ENCODE data around the gene LRMDA.
"Not testable (repeated sequence)": the region's sequence is repeated elsewhere in the genome, so short reads cannot be mapped to it uniquely, and the experiment has no call there.

Gene LRMDA

DNA sequence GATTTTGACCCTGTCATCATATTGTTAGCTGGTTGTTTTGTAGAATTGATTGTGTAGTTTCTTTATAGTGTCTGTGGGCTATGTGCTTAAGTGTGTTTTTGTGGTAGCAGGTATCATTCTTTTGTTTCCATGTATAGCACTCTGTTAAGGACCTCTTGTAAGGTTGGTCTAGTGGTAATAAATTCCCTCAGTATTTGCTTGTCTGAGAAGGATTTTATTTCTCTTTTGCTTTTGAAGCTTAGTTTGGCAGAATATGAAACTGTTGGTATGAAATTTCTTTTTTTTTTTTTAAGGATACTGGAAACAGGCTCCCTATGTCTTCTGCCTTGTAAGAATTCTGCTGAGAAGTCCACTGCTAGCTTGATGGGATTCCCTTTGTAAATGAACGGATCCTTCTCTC is 1073.4 kb downstream of the LRMDA start:
- no peaks in the 10 kb centered on the region for H3K4me1 Mint-ChIP-seq (ENCODE audit: low read depth in 2 of 2)
- ATAC-seq (replicated peaks) (no peak), DNase-seq (no peak)
- H3K36me3 Mint-ChIP-seq (ENCODE audit: insufficient read depth), result no peaks in the 10 kb centered on the region
- peaks cover 6 to 17% of the 10 kb centered on the region in 2 donors for H3K9me3 Mint-ChIP-seq
- H3K27ac Mint-ChIP-seq, result no peak overlapping the region
- H3K27me3 Mint-ChIP-seq, result no peaks in the 10 kb centered on the region
- no peak overlapping the region for H3K4me3 Mint-ChIP-seq

GRCh38 chr10:76509446-76509845 is 1078.0 kb downstream of the LRMDA start:
- ATAC-seq (replicated peaks) (no peak), DNase-seq (no peak)
- Mint-ChIP-seq H3K9me3 (peaks cover 9 to 15% of the 10 kb centered on the region in 2 donors), H3K4me1 (ENCODE audit: low read depth in 2 of 2) (no peaks in the 10 kb centered on the region), H3K27me3 (no peaks in the 10 kb centered on the region), H3K4me3 (no peak overlapping the region), H3K36me3 (ENCODE audit: insufficient read depth) (no peaks in the 10 kb centered on the region), H3K27ac (no peak overlapping the region)

GRCh38 chr10:76514321-76514720 is 1082.9 kb downstream of the LRMDA start:
- Mint-ChIP-seq H3K9me3 (peaks cover 0 to 4% of the 10 kb centered on the region in 2 donors), H3K27ac (no peak overlapping the region), H3K4me1 (ENCODE audit: low read depth in 2 of 2) (no peaks in the 10 kb centered on the region), H3K27me3 (no peaks in the 10 kb centered on the region), H3K4me3 (no peak overlapping the region), H3K36me3 (ENCODE audit: insufficient read depth) (no peaks in the 10 kb centered on the region)
- ATAC-seq (replicated peaks), result no peak
- no peak for DNase-seq

DNA sequence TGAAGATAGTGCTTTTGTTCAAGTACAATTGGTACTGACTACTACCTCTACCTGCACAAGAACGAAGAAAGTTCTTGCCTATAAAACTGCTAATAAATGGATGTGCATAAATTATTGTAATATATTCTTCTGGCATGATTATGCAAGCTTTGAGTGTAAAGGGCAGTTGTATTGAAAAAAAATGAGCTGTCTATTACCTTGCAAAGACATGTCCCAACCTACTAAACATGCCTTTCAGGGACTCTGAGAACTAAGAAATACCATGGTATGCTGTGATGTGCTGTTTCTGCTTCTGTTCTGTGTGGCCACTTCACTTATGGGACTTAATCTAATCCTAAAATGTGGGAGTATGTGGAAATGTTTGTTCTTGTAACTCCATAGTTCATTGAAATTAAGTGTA is 1083.4 kb downstream of the LRMDA start:
- Mint-ChIP-seq H3K36me3 (ENCODE audit: insufficient read depth) (no peaks in the 10 kb centered on the region), H3K27me3 (no peaks in the 10 kb centered on the region), H3K9me3 (peaks cover 0 to 4% of the 10 kb centered on the region in 2 donors), H3K27ac (no peak overlapping the region), H3K4me3 (no peak overlapping the region), H3K4me1 (ENCODE audit: low read depth in 2 of 2) (no peaks in the 10 kb centered on the region)
- DNase-seq, result no peak
- ATAC-seq (replicated peaks), result no peak

- Mint-ChIP-seq H3K27ac (no peak overlapping the region), H3K36me3 (ENCODE audit: insufficient read depth) (peaks cover 3% of the 10 kb centered on the region), H3K27me3 (no peaks in the 10 kb centered on the region), H3K4me3 (no peak overlapping the region), H3K9me3 (peaks cover 0 to 9% of the 10 kb centered on the region in 2 donors), H3K4me1 (ENCODE audit: low read depth in 2 of 2) (no peaks in the 10 kb centered on the region)
- no peak for ATAC-seq (replicated peaks)
- no peak for DNase-seq
Measured at GRCh38 chr10:76522547-76522946, 1091.1 kb downstream of the LRMDA start.

GRCh38 chr10:76523246-76523645 is 1091.8 kb downstream of the LRMDA start:
- ATAC-seq (replicated peaks) (no peak), DNase-seq (no peak)
- Mint-ChIP-seq H3K36me3 (ENCODE audit: insufficient read depth) (peaks cover 3% of the 10 kb centered on the region), H3K4me3 (no peak overlapping the region), H3K27me3 (no peaks in the 10 kb centered on the region), H3K9me3 (peaks cover 0 to 9% of the 10 kb centered on the region in 2 donors), H3K4me1 (ENCODE audit: low read depth in 2 of 2) (no peaks in the 10 kb centered on the region), H3K27ac (no peak overlapping the region)

DNA sequence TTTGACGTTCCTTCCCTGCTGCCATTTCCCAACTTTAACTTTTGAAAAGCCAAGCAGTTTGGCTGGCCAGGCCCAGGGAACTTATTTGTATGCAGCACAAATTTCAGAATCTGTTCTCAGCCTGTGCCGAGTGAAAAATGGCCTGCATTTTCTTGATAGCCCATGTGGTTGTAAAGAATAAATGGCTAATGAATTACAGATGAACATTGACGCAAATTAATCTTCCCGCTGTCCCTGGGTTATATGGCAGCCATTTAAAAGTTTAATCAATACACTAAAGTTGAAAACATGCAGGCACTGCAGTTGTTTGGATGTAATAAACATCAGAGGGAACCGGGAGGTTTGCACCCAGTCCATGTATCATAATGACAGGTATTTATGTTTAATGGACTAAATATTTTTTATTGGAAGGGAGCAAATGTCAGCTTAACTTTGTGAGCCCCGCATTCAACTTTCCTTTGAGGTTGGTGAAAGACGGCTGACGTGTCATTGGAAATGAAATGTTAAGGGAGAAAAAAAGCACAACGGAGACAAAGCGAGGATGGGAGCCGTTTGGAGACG is 1092.4 kb downstream of the LRMDA start:
- Mint-ChIP-seq H3K9me3 (peaks cover 0 to 9% of the 10 kb centered on the region in 2 donors), H3K4me3 (no peak overlapping the region), H3K27me3 (no peaks in the 10 kb centered on the region), H3K36me3 (ENCODE audit: insufficient read depth) (peaks cover 3% of the 10 kb centered on the region), H3K4me1 (ENCODE audit: low read depth in 2 of 2) (no peaks in the 10 kb centered on the region), H3K27ac (no peak overlapping the region)
- ATAC-seq (replicated peaks) (no peak), DNase-seq (no peak)

- H3K4me1 Mint-ChIP-seq (ENCODE audit: low read depth in 2 of 2); H3K4me3 Mint-ChIP-seq; H3K36me3 Mint-ChIP-seq (ENCODE audit: insufficient read depth); ATAC-seq (replicated peaks); H3K27ac Mint-ChIP-seq; DNase-seq; H3K9me3 Mint-ChIP-seq; H3K27me3 Mint-ChIP-seq: not testable (repeated sequence)
Measured at GRCh38 chr10:76526833-76527232, 1095.4 kb downstream of the LRMDA start.

DNA sequence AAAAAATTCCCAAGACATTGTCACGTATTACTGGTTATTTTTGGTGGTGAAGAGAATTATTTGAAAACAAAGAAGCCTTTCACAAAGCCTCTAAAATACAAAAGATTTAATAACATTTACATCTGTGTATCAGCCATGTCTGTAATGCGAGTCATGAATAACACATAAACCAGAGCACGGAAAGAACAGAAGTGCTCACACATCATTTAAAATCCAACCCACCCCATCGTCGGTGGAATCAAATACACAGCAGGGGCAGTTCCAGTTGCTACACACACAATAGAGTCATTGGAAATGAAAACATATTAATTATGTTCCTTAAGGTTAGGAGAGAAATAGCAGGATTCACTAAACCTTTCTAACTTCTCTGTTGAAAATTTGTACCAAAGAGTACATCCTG is 1108.9 kb downstream of the LRMDA start:
- DNase-seq, result no peak
- H3K9me3 Mint-ChIP-seq, result peaks cover 8 to 13% of the 10 kb centered on the region in 2 donors
- H3K27me3 Mint-ChIP-seq, result no peaks in the 10 kb centered on the region
- no peaks in the 10 kb centered on the region for H3K36me3 Mint-ChIP-seq (ENCODE audit: insufficient read depth)
- no peak overlapping the region for H3K27ac Mint-ChIP-seq
- H3K4me3 Mint-ChIP-seq, result no peak overlapping the region
- H3K4me1 Mint-ChIP-seq (ENCODE audit: low read depth in 2 of 2), result no peaks in the 10 kb centered on the region
- ATAC-seq (replicated peaks), result no peak

- H3K4me1 Mint-ChIP-seq (ENCODE audit: low read depth in 2 of 2), result no peaks in the 10 kb centered on the region
- no peak overlapping the region for H3K27ac Mint-ChIP-seq
- no peaks in the 10 kb centered on the region for H3K27me3 Mint-ChIP-seq
- no peak for ATAC-seq (replicated peaks)
- H3K4me3 Mint-ChIP-seq, result no peak overlapping the region
- H3K9me3 Mint-ChIP-seq, result peaks cover 8 to 13% of the 10 kb centered on the region in 2 donors
- no peaks in the 10 kb centered on the region for H3K36me3 Mint-ChIP-seq (ENCODE audit: insufficient read depth)
- DNase-seq, result no peak
Measured at GRCh38 chr10:76540786-76541185, 1109.4 kb downstream of the LRMDA start.

DNA sequence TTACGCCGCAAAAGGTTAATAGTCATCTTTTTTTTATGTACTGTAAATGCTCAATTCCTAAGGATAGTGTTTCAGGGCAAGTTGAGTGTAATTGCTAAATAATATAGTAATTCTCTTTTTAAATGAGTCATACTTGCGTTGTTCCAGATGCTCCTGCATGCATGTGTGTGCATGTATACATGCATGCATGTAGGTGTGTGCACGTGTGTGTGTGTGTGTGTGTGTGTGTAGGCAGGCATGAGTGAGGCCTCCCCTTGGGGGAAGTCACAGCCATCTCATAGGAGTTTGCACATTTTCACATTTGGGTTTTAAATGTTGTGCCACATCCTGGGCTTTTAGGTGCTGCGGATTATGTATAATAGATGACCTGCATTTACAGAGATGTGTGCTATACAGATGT is 1110.4 kb downstream of the LRMDA start:
- no peaks in the 10 kb centered on the region for H3K27me3 Mint-ChIP-seq
- H3K4me1 Mint-ChIP-seq (ENCODE audit: low read depth in 2 of 2), result no peaks in the 10 kb centered on the region
- H3K9me3 Mint-ChIP-seq, result peaks cover 8 to 13% of the 10 kb centered on the region in 2 donors
- no peak overlapping the region for H3K27ac Mint-ChIP-seq
- H3K4me3 Mint-ChIP-seq, result no peak overlapping the region
- ATAC-seq (replicated peaks) (no peak), DNase-seq (no peak)
- no peaks in the 10 kb centered on the region for H3K36me3 Mint-ChIP-seq (ENCODE audit: insufficient read depth)

GRCh38 chr10:76542307-76542930 is 1111.0 kb downstream of the LRMDA start:
- ATAC-seq (replicated peaks) (no peak), DNase-seq (no peak)
- no peaks in the 10 kb centered on the region for H3K4me1 Mint-ChIP-seq (ENCODE audit: low read depth in 2 of 2)
- no peak overlapping the region for H3K4me3 Mint-ChIP-seq
- H3K36me3 Mint-ChIP-seq (ENCODE audit: insufficient read depth), result no peaks in the 10 kb centered on the region
- H3K27me3 Mint-ChIP-seq, result no peaks in the 10 kb centered on the region
- H3K9me3 Mint-ChIP-seq, result peaks cover 4 to 12% of the 10 kb centered on the region in 2 donors
- no peak overlapping the region for H3K27ac Mint-ChIP-seq

GRCh38 chr10:76543655-76544054 is 1112.2 kb downstream of the LRMDA start:
- H3K27ac Mint-ChIP-seq, result no peak overlapping the region
- H3K4me1 Mint-ChIP-seq (ENCODE audit: low read depth in 2 of 2), result no peaks in the 10 kb centered on the region
- no peak for ATAC-seq (replicated peaks)
- H3K4me3 Mint-ChIP-seq, result no peak overlapping the region
- no peak for DNase-seq
- no peaks in the 10 kb centered on the region for H3K27me3 Mint-ChIP-seq
- peaks cover 0 to 9% of the 10 kb centered on the region in 2 donors for H3K9me3 Mint-ChIP-seq
- no peaks in the 10 kb centered on the region for H3K36me3 Mint-ChIP-seq (ENCODE audit: insufficient read depth)

DNA sequence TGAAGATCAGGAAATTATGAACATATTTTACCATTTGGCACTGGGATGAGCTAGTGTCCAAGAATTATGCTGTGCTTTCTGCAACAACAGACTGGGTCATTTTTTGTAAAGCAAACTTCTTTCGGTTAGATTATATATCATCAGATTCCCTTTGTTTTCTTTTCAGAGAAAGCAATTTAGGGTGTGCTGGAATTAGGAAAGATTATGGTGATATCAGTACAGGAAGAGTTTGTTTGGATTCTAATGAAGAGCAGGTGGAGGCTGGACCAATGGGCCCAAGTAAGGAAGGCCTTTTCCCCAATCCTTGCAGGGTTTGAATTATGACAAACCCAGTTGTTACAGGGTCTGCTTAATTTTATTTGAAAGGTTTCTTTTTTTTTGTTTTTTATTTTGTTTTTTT is 1113.4 kb downstream of the LRMDA start:
- Mint-ChIP-seq H3K9me3 (peaks cover 0 to 9% of the 10 kb centered on the region in 2 donors), H3K4me1 (ENCODE audit: low read depth in 2 of 2) (no peaks in the 10 kb centered on the region), H3K27ac (no peak overlapping the region), H3K36me3 (ENCODE audit: insufficient read depth) (no peaks in the 10 kb centered on the region), H3K4me3 (no peak overlapping the region), H3K27me3 (no peaks in the 10 kb centered on the region)
- DNase-seq (no peak), ATAC-seq (replicated peaks) (no peak)
